ENCODE results near the gene C1orf35.

Gene C1orf35

GRCh38 chr1:228063251-228064191, 39.6 kb downstream of the C1orf35 start:
- H3K4me3 Mint-ChIP-seq: no peak overlapping the region
- H3K36me3 Mint-ChIP-seq (ENCODE audit: low read depth): no peaks in the 10 kb centered on the region
- no peak overlapping the region for H3K27ac Mint-ChIP-seq
- peaks cover 15% of the 10 kb centered on the region for H3K27me3 Mint-ChIP-seq
- peaks cover 5% of the 10 kb centered on the region for H3K4me1 Mint-ChIP-seq (ENCODE audit: low read depth)
- no peaks in the 10 kb centered on the region for H3K9me3 Mint-ChIP-seq

GRCh38 chr1:228062812-228063211, 40.3 kb downstream of the C1orf35 start:
- Mint-ChIP-seq H3K4me1 (ENCODE audit: low read depth) (peaks cover 5% of the 10 kb centered on the region), H3K4me3 (no peak overlapping the region), H3K36me3 (ENCODE audit: low read depth) (no peaks in the 10 kb centered on the region), H3K27ac (no peak overlapping the region), H3K27me3 (peaks cover 21% of the 10 kb centered on the region), H3K9me3 (no peaks in the 10 kb centered on the region)

DNA sequence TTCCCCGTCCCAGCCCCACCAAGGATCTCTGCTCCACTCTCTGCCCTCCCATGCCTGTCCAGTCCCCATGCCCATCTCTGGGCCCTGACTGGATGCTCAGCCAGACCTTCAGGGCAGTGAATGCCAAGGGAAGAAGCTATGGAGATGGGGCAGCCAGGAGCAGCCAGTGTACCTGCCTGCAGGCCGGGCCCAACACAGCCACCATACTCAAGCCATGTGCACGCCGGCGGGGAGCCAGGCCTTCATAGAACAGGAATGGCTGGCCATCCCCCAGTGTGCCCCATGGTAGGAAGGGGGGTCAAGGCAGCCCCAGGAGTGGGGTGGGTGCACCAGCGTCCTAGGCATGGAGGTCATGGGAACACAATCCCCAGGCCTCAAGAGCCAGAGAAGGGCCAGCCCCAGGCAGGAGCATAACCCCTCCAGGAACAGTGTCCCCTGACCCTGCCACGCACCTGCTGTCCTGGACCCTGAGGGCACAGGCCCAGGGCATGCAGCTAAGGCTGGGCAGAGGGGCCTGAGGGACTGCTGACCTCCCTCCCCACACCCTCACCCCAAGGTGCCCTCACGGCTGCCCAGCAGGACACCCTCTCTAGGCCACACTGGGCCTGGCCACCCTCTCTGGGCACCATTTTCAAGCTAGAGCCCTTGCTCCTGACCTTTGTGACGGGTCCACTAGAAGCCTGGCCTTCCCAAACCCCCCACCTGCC, 40.9 kb downstream of the C1orf35 start:
- Mint-ChIP-seq H3K36me3 (ENCODE audit: low read depth) (no peaks in the 10 kb centered on the region), H3K4me1 (ENCODE audit: low read depth) (peaks cover 5% of the 10 kb centered on the region), H3K27ac (no peak overlapping the region), H3K4me3 (no peak overlapping the region), H3K9me3 (no peaks in the 10 kb centered on the region), H3K27me3 (peaks cover 27% of the 10 kb centered on the region)

GRCh38 chr1:228061411-228062084, 41.6 kb downstream of the C1orf35 start:
- Mint-ChIP-seq H3K27me3 (peaks cover 31% of the 10 kb centered on the region), H3K9me3 (no peaks in the 10 kb centered on the region), H3K36me3 (ENCODE audit: low read depth) (no peaks in the 10 kb centered on the region), H3K4me3 (no peak overlapping the region), H3K27ac (no peak overlapping the region), H3K4me1 (ENCODE audit: low read depth) (peaks cover 5% of the 10 kb centered on the region)

DNA sequence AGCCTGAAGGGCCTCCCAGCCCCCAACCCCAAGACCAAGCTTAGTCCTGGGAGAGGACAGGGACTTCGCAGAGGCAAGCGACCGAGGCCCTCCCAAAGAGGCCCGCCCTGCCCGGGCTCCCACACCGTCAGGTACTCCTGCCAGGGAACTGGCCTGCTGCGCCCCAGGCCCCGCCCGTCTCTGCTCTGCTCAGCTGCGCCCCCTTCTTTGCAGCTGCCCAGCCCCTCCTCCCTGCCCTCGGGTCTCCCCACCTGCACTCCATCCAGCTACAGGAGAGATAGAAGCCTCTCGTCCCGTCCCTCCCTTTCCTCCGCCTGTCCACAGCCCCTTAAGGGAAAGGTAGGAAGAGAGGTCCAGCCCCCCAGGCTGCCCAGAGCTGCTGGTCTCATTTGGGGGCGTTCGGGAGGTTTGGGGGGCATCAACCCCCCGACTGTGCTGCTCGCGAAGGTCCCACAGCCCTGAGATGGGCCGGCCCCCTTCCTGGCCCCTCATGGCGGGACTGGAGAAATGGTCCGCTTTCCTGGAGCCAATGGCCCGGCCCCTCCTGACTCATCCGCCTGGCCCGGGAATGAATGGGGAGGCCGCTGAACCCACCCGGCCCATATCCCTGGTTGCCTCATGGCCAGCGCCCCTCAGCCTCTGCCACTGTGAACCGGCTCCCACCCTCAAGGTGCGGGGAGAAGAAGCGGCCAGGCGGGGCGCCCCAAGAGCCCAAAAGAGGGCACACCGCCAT, 42.5 kb downstream of the C1orf35 start:
- Mint-ChIP-seq H3K36me3 (ENCODE audit: low read depth) (no peaks in the 10 kb centered on the region), H3K4me3 (no peak overlapping the region), H3K4me1 (ENCODE audit: low read depth) (peaks cover 5% of the 10 kb centered on the region), H3K9me3 (no peaks in the 10 kb centered on the region), H3K27ac (no peak overlapping the region), H3K27me3 (peaks cover 39% of the 10 kb centered on the region)

GRCh38 chr1:228059634-228060457, 43.3 kb downstream of the C1orf35 start:
- Mint-ChIP-seq H3K27me3 (peaks cover 43% of the 10 kb centered on the region), H3K4me3 (peak overlapping the region; percentile 32), H3K4me1 (ENCODE audit: low read depth) (peaks cover 5% of the 10 kb centered on the region), H3K27ac (no peak overlapping the region), H3K36me3 (ENCODE audit: low read depth) (no peaks in the 10 kb centered on the region), H3K9me3 (no peaks in the 10 kb centered on the region)

GRCh38 chr1:228058949-228059633, 44.0 kb downstream of the C1orf35 start:
- peak overlapping the region; percentile 32 for H3K4me3 Mint-ChIP-seq
- H3K9me3 Mint-ChIP-seq: no peaks in the 10 kb centered on the region
- no peaks in the 10 kb centered on the region for H3K36me3 Mint-ChIP-seq (ENCODE audit: low read depth)
- peaks cover 47% of the 10 kb centered on the region for H3K27me3 Mint-ChIP-seq
- H3K27ac Mint-ChIP-seq: no peak overlapping the region
- peaks cover 5% of the 10 kb centered on the region for H3K4me1 Mint-ChIP-seq (ENCODE audit: low read depth)

GRCh38 chr1:228058172-228058948, 44.8 kb downstream of the C1orf35 start:
- no peaks in the 10 kb centered on the region for H3K9me3 Mint-ChIP-seq
- H3K4me3 Mint-ChIP-seq: no peak overlapping the region
- no peak overlapping the region for H3K27ac Mint-ChIP-seq
- peaks cover 5% of the 10 kb centered on the region for H3K4me1 Mint-ChIP-seq (ENCODE audit: low read depth)
- H3K27me3 Mint-ChIP-seq: peaks cover 52% of the 10 kb centered on the region
- peaks cover 3% of the 10 kb centered on the region for H3K36me3 Mint-ChIP-seq (ENCODE audit: low read depth)
